HG03095 (cell line): ENCODE measurements around the gene MDM1.

Experiments used
- ATAC-seq: cut with Tn5 transposase; IDR thresholded peaks from one replicate; pipeline ENCODE4 v1.9.1; 2021; ENCODE audit warnings: moderate library complexity; ENCODE audit not compliant: unreplicated experiment

The MDM1 gene

DNA sequence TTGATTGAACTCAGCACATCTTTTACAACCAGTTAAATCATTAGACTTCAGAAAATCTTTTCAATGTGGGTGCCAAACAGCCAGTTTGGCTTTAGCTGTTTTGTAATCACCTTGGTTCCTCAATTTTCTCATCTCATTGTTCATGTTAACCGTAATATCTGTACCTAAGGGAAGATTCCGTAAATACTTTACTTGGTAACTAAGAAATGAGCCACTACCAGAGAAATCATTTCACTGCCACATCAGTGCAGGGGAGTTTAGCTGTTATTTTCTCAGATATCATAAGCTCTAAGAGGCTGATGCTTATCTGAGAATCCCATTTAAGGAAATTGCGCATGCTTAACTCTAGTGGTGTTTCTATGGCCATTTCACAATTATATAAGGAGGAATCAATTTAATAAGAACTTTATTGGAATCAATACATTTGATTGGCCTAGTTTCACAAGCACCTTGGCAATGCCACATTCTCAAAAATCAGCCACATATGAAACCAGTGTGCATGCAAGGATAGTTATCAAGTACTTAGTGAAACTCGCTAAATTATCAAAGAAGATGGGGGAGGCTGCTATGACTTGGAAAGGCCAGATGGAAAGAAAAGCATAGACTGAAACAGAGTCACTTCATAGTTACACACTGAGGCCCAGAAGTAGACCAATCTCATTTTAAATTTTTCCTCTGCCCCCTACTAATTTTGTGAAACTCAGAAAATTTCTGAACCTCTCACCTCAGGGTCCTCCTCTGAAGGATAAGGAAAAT lies 50.7 kb downstream of the MDM1 start:
- no peak for ATAC-seq

DNA sequence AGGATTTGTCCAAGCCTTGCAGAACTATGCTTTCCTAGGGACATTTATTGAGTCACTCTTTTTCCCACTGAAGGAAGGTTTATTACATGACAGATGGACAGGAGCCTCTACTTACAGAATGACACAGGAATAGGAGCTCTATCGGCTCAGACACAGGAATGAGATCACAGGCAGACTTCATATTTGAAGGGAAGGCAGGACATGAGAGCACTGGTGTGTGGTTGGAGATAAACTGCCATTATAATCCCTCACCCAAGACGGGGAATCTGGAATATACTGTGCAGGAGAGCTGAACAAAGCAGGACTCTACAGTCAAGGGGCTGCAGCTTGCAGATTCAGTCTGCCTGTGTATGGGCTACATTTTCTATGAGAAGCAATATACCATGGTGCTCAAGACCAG lies 51.9 kb downstream of the MDM1 start:
- no peak for ATAC-seq

DNA sequence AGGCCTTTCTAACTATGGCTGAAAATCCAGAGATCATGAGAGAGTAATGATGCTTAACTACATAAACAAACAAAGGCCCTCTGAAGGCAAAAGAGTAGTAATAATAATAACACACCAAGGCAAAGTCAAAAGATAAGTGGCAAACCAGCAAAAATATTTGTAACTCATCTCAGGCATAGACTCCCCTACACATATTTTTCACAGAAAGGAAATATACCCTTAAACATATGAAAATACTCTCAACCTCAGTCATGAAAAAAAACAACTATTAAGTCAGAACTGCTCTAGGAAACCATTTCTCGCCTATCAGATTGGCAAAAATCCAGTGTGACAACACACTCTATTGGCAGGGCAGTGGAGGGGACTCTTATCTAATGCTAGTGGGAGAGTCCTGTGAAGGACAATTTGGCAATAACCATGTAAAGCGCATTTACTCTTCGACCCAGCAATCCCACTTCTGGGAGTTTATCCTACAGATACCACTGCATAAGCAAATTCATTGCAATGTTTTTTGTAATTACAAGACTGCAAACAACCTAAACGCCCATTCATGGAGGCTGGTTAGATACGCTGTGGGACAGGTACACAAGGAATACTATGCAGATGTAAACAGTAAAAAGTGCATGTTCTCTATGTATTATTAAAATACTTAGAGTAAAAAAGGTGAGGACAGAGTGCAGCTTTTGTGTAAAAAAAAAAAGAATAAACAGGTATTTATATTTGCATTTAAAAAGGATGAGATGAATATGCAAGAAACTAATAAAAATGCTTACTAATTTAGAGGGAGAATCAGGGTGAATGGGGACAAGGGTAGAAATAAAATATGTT lies 52.7 kb downstream of the MDM1 start:
- ATAC-seq, result no peak

DNA sequence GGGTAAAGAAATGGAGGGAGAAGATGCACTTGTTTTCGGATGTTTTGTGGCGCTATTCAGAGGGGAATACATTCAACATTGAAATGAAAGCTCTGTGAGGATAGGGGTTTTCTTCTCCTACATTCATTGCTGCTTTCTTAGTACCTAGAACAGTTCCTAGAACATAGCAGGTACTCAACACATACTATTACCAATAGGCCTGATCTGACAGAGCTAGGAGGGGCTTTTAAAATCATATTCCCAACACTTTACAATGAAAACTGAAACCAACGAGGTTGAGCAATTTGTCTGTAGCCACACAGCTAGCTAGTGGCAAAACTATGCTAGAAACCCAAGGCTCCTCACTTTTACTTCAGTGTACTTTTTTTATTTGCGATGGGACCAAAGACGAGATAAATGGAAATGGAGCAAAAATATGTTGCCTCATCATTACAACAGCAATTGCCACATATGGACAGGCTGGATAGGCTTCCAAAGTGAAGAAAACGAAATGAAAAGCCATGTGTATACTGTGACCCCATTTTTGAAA lies 55.7 kb downstream of the MDM1 start:
- ATAC-seq, result no peak

DNA sequence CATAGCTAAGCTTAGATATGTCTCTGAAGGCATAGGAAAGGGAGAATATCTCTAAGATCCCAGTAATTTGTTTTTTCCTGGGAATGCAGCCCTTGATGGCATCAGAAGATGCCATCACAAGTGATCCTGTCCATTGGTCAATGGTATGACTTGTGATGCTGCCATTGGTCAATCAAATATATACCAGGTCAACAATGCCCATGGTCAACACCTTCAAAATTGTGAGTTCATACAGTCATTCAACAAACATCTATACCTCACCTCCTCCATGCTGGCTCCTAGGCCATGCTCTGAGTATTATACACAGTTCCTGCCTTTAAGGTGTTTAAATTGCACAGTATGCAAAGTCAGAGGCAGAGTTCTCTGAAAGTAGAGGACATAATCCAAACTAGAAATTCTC lies 59.4 kb downstream of the MDM1 start:
- ATAC-seq, result no peak

DNA sequence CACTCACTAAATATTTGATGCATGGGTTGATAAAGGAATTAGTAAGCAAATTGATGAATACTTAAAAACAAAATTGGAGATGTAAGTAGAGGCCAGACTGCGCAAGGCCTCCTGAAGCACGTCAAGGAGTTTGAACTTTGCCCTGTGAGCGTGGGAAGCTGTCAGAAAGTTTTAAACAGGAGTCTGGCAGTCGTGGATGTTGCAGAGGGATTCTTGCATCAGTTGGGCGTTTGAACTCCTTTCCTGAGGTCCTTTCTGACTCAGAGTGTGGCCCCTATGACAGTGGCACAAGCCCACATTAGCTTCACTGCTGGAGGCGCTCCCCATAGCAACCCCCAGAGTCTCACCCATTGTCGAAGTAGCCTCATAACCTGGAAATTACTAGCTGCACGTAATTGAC lies 60.8 kb downstream of the MDM1 start:
- ATAC-seq, result no peak

DNA sequence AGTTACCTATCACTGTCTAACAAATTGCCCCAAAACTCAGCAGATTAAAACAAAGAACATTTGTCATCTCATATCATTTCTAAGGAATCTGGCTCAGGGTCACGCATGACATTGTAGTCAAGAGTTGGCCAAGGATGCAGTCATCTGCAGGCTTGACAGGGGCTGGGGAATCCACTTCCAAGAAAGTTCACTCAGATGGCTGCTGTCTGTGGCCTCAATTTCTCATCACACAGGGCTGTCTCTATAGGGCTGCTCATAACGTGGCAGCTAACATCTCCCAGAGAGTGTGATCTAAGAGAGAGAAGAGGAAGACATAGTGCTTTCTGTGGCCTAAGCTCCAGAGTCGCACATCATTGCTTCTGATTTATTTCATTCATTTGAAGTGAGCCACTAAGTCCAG lies 61.8 kb downstream of the MDM1 start:
- no peak for ATAC-seq

DNA sequence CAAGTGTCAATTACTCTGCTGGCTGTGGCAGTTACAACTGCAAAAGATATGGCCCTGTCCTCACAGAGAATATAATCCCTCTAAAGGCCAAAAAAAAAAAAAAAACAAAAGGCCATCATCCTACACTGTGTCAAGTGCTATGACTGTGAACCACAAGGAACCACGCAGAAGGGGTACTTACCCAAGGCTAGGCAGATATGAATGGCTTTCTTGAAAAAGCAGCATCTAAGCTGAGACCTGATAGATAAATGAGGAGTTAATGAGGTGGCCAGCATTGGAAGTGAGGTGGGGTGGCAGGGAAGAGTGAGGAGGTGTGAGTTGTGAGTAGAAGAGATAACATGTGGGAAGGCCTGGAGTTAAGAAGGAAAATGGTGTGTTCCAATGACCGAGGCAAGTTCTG lies 62.4 kb downstream of the MDM1 start:
- no peak for ATAC-seq

DNA sequence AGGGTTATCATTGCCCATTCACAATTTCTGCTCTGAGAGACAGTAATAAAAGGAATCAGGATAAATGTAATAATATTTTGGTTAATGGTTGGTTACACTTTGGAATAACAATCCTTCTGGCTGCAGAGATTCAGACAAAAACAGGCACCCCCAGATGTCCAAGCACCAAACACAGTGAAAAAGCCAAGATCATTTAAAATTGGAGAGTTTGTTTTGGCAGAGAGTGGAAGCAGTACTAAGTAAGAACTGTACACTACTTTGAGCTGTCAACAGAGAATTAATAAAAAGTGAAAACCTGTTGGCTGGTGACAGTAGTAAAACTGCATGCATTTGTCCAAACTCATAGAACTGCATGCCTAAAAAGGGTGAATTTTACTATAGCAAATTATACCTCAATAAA lies 63.2 kb downstream of the MDM1 start:
- ATAC-seq, result no peak

DNA sequence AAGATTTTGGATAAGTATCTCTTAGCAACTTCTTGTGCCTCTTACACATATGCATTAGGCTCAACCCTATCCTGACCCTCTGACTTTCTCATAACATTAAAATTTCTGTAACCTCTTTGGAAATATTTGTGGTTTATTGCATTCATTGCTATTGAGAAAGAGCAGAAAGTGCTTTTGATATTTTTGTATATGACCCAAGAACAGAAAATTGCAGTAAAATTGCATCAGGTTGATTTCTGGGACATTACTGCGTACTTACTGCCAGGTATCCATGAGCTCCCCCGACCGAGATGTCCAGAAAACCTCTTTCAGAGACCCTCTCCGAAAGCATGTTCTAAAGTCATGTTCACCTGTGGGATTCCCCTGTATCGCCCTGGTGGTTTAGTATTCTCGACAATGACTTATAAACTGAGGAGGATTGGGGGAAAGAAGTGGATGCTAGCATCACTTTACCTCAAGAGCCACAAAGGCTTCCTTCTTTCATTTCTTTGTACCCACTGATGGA lies 64.2 kb downstream of the MDM1 start:
- no peak for ATAC-seq

DNA sequence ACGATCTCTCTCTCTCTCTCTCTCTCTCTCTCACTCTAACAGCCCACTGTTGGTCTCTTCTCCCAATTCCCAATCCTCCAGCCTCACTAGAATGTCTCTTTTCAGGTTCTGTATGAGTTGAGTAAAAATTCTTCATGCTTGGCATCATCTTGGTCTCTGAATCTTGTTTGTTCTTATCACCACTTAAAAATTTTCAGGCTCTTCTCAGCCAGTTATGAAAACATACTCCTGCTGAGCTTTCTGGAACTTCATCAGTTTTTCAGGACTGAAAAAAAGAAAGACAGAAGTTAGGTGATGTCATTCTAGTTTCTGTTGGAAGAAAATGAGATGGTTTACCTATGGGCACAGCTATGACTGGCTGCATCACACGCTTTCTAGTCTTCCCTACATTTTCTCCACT lies 67.3 kb downstream of the MDM1 start:
- no peak for ATAC-seq

DNA sequence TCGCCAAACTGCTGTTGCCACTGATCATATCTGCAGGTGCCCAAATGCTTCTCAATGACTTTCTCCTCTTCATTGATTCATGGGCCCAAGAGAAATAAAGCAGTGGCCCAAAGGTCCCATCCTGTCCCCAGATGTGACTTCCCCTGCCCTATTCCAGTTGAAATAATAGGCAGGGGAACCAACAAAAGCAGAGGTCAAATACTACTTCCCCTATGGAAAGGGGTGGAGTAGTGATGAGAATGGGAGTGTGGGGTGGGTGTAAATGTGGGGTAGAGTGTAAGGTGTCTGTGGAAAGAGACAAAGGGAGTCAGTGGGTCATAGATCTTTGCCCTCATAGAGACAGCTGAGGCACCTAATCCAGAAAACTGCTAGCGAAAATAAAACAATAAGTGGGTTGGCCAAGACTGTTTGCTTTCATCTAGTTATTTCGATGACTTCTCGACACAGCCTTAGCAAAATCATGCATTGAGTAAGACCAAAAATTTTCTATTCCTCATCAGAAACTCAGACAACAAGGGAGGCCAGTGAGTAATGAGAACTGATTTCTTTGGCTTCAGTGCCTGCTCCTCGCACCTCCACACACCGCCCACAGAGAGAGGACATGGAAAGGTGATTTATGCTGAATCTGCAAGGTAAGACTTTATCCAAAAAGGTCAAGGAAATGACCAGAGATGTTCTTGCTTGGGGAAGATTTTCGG lies 67.9 kb downstream of the MDM1 start:
- ATAC-seq, result no peak

DNA sequence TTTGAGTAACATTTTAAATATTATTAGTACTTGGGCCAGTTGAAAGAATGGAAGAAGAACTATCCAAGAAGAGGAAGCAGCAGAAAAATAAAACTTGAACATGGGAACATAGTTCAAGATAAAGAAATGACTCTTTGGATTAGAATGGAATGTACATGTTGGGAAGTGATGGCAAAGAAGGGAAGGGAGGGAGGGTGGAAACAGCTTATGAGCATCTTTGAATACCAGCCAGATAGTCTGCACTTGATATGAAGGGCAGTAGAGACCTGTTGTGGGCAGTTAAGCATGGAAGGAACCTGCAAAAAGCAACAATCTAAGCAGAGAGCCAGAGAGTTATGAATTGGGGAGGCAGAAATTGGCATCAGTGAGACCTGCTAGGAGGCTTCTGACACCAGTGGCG lies 68.8 kb downstream of the MDM1 start:
- ATAC-seq, result no peak

DNA sequence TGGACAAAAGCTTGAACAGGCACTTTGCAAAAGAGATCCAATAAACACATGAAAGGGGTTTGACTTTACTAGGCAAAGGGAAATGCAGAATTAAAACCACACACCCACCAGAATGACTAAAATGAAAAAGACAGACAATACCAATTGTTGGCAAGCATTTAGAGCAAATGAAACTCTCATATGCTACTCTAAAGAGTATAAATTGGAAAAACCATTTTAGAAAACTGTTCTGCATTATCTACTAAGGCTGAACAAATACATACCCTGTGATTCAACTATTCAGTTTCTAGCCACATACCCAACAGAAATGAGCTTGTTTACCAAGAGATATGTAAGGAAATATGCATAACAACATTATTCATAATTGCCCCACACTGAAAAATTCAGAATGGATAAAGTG lies 70.3 kb downstream of the MDM1 start:
- no peak for ATAC-seq

DNA sequence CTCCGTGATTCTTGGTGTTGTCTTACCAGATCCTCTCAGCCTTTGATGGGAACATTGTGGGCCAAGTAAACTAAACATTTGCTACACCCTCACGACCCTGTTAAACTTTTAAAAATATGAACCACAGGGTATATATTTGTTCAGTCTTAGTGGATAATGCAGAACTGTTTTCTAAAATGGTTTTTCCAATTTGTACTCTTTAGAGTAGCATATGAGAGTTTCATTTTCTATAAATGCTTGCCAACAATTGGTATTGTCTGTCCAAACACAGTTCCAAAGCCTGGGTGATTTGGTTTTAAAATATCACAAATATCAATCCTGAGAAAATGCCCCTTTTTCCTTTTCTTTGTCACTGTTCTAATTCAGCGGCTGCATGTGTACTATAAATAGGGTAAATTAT lies 72.0 kb downstream of the MDM1 start:
- ATAC-seq, result no peak

DNA sequence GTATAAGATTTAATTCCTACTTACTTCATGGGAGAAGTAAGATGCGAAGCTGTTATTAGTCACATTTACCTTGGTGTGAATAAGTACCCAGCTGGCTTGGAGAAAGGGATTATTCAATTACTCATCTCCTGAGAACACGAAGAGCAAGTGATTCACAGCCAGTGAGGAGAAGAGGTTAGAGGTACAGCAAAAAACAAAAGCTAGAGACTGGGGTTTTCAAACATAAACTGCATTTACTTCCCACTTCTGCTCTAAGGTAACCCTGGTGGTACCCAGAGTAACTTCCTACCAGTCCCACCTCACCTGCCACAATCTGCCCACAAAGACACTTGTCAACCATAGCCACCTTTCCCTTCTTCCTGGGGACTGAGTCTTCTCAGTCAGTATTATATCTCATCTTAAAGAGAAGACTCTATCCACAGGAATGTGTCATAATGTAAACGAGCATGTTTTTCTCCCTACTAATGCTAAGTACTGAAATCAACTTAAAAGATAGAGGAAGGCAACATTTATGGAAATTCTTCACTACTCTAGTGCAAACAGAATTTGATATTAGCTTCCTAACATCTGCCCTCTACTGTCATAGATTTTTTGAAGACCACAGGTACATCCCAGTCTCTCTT lies 72.7 kb downstream of the MDM1 start:
- ATAC-seq, result no peak

DNA sequence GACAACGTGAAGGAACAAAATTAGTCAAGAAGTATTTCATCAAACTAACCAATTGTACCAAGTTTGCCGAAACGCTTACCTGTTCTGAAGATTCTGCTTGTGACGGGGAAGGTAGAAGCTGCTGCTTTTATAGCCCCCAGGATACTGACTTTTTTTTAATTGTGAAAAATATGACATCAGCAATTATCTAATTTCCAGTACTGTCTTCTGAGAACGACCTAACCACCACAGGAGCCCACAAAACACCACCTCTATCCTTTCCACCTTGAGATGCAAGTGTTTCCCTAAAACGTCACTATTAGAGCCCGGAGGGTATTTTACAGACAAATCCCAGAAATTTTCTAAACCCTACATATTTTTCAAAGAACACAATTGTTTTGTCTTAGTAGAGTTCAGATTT lies 78.7 kb downstream of the MDM1 start, which contains the start of gene IL22:
TSS of gene IL22 (minus strand) at position 101 of the 400 bp plus-strand sequence. CDS start 156 bp downstream, outside the sequence.
- ATAC-seq, result no peak

DNA sequence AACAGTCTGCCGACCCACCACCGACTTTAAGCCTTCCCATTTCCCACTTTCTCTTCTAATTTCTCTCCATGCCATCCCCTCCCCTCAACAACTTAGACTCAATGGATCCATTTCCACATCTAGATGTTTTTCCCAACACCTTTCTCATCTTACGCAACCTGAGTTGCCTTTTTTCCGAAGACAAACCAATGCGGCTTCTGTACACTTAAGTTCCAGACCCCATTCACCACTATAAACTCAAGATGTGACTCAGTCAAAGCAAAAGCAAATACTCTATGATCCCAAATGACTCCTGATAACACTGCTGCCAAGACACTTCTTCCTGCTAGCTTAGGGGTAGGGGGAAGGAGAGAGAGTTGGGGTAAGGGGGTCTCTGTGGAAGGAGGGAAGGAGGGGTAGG lies 80.1 kb downstream of the MDM1 start:
- ATAC-seq, result no peak

DNA sequence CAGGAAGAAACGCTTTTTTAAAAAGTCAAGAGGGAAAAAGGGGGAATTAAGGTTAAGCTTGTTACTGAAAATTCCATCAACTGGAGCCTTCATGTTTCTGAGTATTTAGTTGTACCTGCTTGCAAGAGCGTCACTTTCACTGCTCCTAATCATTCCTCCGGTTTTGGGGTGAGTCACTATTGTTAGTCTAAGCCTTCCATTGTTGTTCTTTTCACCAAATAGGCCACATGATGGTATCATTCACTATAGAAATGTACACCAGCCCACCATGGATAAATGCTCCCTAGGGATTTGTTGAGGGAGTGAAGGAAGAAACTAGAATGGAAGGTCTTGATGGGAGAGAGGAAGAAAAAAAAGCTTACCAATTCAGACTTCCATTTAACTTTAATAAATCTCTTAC lies 81.7 kb downstream of the MDM1 start:
- ATAC-seq, result no peak

DNA sequence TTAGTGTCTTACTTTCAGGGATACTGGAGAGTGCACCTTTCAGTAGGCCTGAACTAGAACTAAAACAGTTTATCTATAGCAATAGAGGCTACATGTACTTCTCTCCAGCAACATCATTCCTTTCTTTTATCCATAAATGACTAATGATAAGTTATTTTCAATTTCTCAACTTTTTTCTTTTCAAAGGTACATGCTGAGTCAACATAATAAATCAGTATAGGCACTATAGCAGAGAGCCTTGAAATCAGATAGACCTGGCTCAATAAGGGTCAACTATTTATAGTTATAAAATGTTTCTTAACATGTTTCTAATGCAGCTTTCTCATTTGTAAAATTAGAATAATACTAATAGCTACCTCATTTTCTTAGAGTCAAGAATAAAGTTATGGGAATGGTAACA lies 84.4 kb downstream of the MDM1 start:
- ATAC-seq, result no peak

DNA sequence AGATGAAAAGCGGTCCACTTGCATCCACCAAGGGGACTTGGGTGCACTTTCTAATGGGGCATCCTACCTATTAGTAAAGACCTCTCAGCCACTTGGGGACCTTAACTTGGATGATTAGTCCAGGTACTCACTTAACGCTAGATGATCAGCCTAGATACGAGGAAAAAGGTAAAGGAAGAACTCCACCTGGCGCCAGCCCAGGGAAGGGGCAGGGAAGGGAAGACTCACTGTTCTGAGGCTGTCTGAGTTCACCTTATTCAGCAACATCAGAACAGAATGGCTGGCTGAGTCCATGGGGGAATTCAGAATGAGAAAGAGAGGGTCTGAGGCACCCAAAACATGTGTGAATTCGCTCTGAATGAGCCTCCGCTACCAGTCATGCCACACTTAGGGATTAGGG lies 85.8 kb downstream of the MDM1 start:
- ATAC-seq, result no peak
